Measurements from ENCODE around the gene PAX7.

- TF ChIP-seq POLR2A (IDR thresholded peaks at IDR 0.05), result no peak
- TF ChIP-seq CTCF (IDR thresholded peaks at IDR 0.05), result no peak
- no peak for TF ChIP-seq EP300 (IDR thresholded peaks at IDR 0.05)
Observed at GRCh38 chr1:18752409-18752808, 121.8 kb downstream of the PAX7 start.
